Breast epithelium (tissue), 3 donors: ENCODE results near the gene EP400.

Experiments
- POLR2AphosphoS5 ChIP-seq, 3 donors: sonication (generic); formaldehyde crosslinking; IDR thresholded peaks; one replicate each; pipeline ENCODE4 v1.6.1; 2017; ENCODE audit warnings: antibody characterized with exemption in 3 of 3
- TF ChIP-seq, protein P1 (sequence below), 3 donors: fragments of 450-650 bp; IDR thresholded peaks; one replicate each; pipeline ENCODE4 v1.5.1; 2016 to 2017; ENCODE audit warnings: antibody characterized with exemption in 3 of 3, mild to moderate bottlenecking in 3 of 3, moderate library complexity in 3 of 3

GRCh38 chr12:131943389-131943788, 6.4 kb upstream of the EP400 start:
- TF ChIP-seq, protein P1, sequence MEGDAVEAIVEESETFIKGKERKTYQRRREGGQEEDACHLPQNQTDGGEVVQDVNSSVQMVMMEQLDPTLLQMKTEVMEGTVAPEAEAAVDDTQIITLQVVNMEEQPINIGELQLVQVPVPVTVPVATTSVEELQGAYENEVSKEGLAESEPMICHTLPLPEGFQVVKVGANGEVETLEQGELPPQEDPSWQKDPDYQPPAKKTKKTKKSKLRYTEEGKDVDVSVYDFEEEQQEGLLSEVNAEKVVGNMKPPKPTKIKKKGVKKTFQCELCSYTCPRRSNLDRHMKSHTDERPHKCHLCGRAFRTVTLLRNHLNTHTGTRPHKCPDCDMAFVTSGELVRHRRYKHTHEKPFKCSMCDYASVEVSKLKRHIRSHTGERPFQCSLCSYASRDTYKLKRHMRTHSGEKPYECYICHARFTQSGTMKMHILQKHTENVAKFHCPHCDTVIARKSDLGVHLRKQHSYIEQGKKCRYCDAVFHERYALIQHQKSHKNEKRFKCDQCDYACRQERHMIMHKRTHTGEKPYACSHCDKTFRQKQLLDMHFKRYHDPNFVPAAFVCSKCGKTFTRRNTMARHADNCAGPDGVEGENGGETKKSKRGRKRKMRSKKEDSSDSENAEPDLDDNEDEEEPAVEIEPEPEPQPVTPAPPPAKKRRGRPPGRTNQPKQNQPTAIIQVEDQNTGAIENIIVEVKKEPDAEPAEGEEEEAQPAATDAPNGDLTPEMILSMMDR (IDR thresholded peaks at IDR 0.05): no peak
- TF ChIP-seq POLR2AphosphoS5 (IDR thresholded peaks at IDR 0.05): no peak
